ENCODE data around the gene PPP1R13L.
A peak's percentile ranks its signal among the peaks of the same experiment; 100 is the strongest.

PPP1R13L gene

GRCh38 chr19:45391871-45392665 lies 12.8 kb downstream of the PPP1R13L start:
- H3K27ac ChIP-seq = peak overlapping the region; percentile 18; the same call in 1 of the 2 replicates
- TF ChIP-seq ZFX (IDR thresholded peaks at IDR 0.05; ENCODE audit: borderline replicate concordance) (no peak), CTCF (IDR thresholded peaks at IDR 0.05) (no peak)

DNA sequence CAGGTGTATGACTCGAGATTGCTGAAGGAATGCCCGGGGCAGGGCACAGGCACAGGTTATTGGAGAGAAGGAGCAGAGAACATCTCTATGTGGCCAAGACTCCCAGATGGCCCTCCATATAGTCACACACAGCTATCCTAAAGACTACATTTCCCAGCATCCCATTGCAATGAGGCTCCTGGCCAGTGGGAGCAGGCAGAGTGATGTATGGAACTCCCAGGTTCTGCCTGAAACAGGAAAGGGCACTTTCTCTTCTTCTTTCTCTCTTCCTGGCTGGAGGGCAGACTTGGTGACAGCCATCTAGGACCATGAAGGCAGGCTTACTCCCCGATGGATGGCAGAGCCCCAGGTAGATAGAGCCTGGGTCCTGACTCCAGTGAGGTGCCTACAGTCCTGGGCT lies 13.5 kb downstream of the PPP1R13L start:
- peak overlapping the region; percentile 18; the same call in 1 of the 2 replicates for H3K27ac ChIP-seq

GRCh38 chr19:45385392-45386221 lies 19.3 kb downstream of the PPP1R13L start:
- H3K27ac ChIP-seq = no peak overlapping the region
- TF ChIP-seq ZFX (IDR thresholded peaks at IDR 0.05; ENCODE audit: borderline replicate concordance) (no peak), CTCF (IDR thresholded peaks at IDR 0.05) (no peak)

More for the DNA sequence above, 13.5 kb downstream of the PPP1R13L start:
- TF ChIP-seq ZFX (IDR thresholded peaks at IDR 0.05; ENCODE audit: borderline replicate concordance) (no peak), CTCF (IDR thresholded peaks at IDR 0.05) (no peak)

GRCh38 chr19:45382426-45382825 lies 22.4 kb downstream of the PPP1R13L start:
- no peak for TF ChIP-seq ZFX (IDR thresholded peaks at IDR 0.05; ENCODE audit: borderline replicate concordance)
- TF ChIP-seq CTCF (IDR thresholded peaks at IDR 0.05) = no peak
- H3K27ac ChIP-seq = no peak overlapping the region

GRCh38 chr19:45380107-45380506 lies 24.8 kb downstream of the PPP1R13L start:
- TF ChIP-seq ZFX (IDR thresholded peaks at IDR 0.05; ENCODE audit: borderline replicate concordance) (no peak), CTCF (IDR thresholded peaks at IDR 0.05) (no peak)
- no peak overlapping the region for H3K27ac ChIP-seq

GRCh38 chr19:45376045-45376724 lies 28.7 kb downstream of the PPP1R13L start:
- no peak for TF ChIP-seq ZFX (IDR thresholded peaks at IDR 0.05; ENCODE audit: borderline replicate concordance)
- no peak for TF ChIP-seq CTCF (IDR thresholded peaks at IDR 0.05)
- H3K27ac ChIP-seq = 0 out of 2 replicates have a peak overlapping the region, but pooled peaks have one; percentile 2

Data from 22Rv1 (cell line).